Stimulated activated CD4-positive, alpha-beta T cell treated with anti-CD3 and anti-CD28 coated beads, Interleukin-4, amount 100 ng/mL, for 4 hours (primary cell): ENCODE data around the gene SYNE2.

Experiments used
- DNase-seq, 2 experiments: peaks; one replicate each; pipeline ENCODE4 v3.0.0-alpha.2; 2020

The SYNE2 gene

DNA sequence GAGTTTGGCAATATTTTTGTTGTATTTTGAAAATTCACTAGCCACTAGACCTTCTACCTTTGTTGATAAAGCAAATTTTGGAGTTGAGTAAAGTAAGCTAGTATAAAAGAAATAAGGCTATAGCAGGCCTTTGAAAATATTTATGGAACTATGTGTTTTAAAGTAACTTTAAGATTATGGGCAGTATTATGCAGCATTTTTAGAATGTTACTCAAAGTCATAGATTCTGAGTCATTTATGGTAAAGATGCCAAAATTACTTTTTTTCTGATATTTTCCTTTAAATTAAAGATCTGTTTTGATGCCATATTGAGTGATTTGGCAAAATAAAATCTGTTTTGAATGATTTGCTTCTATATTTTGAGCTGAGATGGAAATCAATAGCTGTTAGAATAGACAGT lies 57.2 kb downstream of the SYNE2 start:
- no peak for DNase-seq

DNA sequence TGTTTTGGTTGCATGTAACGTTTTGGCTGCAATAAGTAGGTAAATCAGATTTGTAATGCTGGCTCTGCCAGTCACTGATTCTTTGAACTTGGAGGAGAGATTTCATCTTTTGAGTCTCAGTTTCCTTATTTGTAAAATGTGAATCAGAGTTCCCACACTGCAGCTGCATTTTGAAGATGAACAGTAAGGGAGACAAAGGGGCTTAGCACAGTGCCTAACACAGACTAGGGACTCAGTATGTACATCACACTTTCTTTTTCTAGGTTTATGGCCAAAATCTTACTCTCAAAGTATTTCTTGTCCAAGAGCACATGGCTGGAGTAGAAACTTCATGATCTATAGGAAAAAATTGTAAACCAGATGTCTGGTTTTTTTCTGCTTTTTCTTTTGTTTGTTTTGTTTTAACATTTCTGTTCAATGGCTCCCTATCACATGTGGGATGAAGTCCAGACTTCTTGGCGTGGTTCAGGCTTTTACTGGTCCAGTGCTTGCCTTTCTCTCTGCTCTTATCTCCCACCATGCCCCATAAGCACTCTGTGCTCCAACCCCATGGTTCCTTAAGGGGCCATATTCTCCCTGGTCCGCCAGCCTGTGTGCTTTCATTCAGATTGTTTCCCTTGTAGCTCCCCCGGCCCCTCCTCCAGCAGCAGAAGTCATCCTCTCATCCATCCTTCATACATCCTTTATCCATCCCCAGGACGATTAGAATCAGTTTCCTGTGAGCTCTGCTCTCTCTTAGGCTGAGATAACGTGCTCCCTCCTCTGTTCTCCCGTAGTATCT lies 58.0 kb downstream of the SYNE2 start:
- no peak for DNase-seq

DNA sequence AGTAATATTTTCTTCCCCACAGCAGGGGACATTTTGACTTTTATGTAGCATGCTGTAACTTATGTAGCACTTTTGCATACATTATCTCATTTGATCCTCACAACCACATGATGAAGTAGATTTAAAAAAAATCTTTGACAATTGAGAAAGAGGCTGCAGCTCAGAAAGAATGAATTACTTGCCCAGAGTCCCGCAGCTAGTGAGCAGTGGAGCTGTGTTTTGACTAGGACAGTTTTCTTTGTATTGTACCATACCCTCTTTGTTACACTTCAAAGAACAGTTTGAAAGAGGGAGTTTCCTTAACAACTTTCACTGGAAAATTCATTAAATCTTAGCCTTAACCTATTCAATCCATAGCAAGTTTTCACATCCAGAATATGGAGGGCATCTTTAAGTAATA lies 58.6 kb downstream of the SYNE2 start:
- no peak for DNase-seq

DNA sequence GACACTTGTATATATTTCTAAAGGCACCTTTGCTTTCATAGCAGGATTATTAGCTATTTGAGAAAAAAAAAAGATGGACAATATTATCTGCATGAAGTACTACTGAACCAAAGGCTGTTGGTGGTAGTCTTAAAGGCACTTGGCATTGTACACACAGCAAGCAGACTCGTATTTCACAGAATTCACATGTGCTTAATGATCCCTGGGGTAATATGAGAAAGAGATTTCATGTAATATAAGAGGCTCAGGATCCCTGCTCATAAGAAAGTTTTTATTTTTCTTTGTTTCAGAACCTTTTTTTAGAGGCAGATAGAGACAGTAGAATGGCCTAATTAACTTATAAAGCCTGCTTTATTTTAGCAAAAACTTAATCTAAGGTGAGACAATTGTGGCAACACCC lies 59.5 kb downstream of the SYNE2 start:
- no peak for DNase-seq

DNA sequence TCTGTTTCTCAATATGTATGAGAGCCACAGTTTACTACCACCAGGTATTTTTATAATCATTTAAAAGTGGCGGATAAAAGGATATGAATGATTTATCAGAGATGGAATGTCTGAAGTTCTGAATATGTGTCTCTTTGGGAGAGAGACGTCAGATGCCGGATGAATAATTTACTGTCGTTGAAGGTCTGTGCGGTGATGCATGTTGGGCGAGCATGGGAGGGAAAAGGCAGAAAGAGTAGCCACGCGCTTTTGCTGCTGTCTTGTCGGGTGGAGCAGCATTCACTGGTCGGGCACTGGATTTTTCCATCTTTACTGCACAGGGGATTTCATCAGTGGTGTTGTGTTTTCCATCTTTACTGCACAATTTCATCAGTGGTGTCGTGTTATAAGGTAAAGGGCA lies 65.6 kb downstream of the SYNE2 start:
- no peak for DNase-seq

DNA sequence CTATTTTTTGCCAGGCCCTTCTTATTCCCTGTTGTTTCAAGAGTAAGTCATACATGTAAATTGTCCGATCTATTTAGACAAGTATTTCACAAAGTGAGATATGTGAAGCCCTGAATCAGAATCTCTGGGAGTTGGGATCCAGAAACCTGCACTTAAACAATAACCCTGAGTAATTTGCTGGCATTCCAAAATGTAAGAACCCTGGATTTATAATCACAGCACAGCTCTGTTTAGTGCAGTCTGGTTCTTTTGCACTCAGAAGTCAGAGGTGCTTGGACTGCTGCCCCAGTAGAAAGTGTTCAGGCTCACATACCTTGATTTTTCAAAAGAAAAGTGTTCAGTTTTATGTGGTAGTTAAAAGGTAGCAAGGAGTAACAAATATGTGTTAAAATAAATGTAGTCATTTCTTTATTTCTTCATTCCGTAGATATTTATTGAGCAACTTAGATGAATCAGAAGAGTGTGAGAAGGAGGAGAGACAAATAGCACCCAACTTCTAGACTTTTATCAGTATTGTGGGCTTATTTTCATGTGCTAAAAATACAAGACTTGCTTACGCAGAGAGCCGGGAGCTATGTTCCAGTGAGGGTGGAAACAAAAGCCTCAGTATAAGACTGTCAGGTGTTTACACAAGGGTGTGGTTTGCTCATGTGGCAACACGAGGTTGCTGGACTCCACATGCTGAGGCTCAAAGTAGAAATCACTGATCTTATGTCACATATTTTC lies 70.1 kb downstream of the SYNE2 start:
- no peak for DNase-seq

DNA sequence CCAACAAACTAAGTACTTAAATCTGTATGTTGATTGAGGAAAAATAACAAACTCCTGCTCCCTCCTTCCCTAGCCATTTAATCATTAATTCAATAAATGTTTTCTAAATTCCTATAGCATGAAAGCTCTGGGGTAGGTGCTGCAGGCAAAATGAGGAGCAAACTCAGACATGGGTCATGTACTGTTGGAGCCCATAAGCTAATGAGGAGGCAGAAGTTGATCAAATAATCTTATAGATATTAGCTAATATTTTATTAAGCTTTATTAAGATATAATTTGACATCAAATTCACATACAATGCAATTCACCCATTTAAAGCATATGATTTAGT lies 70.6 kb downstream of the SYNE2 start:
- no peak for DNase-seq

DNA sequence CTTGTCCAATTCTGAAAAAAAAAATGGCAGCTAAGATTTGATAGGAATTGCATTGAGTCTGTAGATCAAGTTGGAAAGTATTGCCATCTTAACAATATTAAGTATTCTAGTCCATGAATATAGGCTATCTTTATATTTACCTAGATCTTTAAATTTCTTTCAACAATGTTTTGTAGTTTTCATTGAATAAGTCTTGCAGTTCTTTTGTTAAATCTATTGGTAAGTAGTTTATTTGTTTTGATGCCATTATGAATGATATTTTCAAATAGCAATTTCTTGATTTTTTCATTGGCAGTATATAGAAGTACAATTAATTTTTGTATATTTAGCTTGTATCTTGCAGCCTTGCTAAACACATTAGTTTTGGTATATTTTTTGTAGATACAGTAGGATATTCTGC lies 71.6 kb downstream of the SYNE2 start:
- DNase-seq, result no peak

DNA sequence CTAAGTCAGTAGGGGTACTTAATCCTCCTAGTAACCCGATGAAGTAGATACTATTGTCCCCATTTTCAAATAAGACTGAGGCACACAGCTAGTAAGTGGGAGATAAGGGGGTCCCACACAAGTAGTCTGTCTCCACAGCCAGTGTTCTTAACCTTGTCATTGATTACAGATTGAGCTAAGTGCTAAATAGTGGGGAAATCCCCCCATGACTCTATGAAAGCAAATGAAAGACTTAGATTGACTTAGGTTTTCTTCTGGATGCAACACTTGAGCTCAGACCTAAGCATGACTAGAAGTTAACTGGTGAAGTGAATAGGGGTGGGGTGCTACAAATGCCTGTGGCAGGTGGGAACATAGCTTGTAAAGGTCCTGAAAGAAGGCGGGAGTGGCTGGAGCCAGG lies 73.8 kb downstream of the SYNE2 start:
- no peak for DNase-seq

DNA sequence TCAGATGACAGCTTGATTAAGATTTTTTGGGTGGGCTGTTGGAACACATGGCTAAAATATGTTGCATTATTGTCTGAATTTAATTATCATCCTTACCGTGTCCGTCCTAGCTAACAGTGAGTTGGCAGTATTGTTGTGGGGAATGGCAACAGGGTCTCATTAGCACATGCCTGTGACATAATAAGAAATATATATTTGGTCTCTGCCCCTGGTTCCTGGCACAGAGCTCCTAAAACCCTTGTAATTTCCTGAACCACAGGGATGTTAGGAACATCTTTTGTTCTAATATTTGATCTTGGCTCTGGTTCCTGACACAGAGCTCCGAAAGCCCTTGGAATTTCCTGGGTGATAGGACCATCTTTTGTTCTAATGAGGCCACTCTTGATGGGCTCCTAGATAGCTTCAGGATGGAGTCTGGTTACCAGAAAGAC lies 76.0 kb downstream of the SYNE2 start:
- DNase-seq, result no peak

DNA sequence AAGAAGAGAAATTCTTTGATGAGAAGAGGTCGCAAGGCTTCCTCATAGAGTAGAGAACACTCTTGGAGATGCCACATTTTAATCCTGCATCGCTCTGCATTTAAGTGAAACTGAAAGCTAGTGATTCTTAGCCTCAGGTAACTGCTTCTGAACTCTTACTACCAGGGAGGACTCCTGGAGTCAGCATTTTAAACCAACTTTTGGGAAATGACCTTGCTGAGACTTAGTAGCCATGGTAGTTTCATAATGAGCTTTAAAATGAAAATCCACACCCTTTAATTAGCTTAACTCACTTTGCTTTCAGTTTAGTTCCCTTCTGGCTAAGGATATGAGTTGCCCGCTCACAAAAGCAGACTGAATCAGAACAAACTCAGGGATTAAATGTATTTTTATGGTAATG lies 80.3 kb downstream of the SYNE2 start:
- no peak for DNase-seq

DNA sequence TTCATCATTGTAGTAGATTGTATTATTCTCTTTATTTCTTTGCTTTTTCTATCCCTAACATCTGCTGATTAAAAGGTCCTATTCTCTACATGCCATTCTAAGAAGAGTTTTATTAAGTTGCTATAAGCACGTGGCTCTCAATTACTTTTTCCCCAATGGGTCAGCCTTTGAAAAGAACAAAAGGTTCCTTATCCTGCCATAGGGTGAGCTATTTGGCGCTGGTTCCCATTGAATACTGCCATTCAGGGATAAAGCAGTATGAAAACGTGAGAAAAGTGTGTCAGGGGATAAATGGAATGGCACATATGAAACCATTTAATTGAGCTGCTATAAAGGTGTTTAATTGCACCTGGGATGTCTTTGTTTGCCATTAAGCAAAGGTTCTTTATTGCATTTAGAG lies 80.9 kb downstream of the SYNE2 start:
- DNase-seq, result no peak

DNA sequence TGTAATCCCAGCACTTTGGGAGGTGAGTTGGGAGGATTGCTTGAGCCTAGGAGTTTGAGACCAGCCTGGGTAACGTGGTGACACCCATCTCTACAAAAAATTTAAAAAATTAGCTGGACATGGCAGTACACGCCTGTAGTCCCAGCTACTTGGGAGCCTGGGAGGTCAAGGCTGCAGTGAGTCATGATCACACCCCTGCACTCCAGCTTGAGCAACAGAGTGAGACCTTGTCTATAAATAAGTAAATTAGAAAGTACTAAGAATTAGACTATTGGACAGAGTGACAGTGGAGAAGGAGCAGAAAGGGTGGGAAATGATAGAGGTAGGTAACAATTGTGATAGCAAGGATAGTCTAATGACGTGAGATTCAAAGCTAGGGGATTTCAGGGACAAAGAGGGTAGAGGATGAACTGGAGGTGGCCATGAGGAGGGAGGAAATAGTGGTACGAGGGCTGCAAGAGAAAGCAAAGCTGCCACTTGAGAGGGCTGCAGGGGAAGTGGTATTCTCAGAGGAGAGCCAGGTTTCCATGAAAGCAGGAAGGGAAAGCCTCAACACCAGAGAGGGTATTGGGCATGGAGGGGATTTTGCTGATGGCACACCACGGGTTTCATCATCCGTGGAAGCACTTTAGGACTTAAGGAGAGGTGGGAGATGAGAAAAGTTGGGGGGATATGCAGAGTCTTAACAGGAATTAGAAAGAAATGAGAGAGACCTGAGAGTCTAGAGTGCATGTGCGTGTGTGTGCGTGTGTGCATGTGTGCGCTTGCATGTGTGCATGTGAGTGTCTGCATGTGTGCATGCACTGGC lies 85.6 kb downstream of the SYNE2 start:
- no peak for DNase-seq

DNA sequence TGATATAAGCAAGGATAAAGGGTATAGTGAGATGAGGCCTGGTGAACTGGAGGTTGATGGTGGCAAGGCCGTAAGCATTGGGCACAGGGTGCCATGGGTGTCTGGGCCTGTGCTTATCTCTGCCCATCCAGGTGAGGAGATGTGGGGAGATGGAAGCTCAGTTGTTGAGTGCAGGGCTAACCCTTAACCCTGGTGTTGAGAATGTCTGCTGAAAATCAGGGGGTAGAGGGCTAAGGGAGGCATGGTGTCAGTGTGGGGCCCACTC lies 86.1 kb downstream of the SYNE2 start:
- DNase-seq, result no peak

DNA sequence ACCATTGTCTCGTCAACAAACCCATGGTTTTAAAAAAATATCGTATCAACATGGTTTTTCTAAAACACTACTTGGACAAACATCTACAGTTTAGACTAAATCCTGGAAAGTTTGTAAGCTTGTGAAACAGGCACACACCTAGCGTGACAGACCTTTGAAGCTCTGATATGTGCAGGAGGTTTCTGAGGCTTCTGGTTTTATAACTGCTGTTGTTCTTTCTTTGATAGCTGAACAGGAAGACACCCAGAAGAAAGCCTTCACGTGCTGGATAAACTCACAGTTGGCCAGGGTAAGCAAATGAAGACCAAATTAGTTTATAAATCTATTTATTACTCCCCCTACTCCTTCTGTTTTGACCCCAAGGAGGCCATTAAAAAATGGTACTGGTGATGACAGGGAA lies 87.6 kb downstream of the SYNE2 start:
- DNase-seq, result no peak

DNA sequence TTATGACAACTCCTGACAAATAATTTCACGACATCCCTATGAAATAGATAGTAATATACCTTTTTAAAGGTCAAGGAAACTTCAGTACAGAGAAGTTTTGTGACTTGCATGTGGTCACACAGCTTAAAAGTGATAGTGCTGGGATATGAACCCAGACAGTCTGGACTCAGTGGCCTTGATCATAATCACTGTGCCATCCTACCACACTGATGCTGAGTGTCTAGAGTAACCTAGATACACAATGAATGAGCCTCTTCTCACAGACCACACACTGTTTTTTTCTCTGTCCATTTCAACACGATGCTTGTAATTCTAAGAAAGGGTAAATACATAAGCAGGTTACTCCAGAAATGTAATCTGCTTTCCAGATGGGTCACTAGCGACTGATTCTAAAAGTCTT lies 88.2 kb downstream of the SYNE2 start:
- no peak for DNase-seq

DNA sequence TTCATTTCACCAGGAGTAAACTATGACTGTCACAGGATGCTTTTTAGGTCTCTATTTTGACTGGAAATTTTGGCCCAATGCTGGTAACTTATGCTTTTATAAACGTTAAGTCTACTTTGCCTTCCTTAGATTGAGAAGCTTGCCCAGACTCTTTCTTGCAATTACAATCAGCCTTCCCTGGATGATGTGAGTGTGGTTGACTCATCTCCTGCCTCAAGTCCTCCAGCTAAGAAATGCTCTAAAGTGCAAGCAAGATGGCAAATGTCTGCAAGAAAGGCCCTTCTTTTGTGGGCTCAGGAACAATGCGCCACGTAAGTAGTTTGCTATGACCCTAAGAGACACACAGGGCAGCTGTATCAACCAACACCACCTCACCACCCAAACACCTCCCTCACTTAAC lies 96.9 kb downstream of the SYNE2 start:
- no peak for DNase-seq

DNA sequence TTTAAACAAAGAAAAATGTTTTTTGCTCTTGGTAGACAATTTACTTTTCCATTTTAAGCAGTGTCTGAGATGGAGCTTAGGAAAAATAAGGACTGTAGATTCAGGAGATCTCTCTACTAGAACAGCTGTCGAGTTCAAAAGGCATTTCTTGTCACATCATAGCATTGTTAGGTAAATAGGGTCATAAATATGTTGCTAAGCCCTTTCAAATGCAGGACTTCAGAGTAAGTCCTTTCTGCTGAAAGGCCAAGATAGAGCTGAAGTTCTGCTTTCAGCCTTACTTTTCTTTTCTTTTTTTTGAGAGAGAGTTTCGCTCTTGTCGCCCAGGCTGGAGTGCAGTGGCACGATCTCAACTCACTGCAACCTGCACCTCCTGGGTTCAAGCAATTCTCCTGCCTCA lies 98.2 kb downstream of the SYNE2 start:
- DNase-seq, result no peak

DNA sequence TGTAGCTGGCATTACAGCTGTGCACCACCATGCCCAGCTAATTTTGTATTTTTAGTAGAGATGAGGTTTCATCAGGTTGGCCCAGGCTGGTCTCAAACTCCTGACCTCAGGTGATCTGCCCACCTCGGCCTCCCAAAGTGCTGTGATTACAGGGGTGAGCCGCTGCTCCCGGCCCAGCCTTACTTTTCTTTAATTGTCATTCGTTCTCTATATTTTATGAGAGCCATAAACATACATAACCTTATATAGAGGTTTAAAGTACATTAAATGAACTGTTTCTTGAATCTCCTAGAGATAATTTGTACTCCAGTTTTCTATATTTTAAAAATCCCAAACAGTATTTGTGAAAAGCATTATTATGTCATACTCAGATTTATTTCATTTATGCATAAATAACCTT lies 98.6 kb downstream of the SYNE2 start:
- DNase-seq, result no peak

DNA sequence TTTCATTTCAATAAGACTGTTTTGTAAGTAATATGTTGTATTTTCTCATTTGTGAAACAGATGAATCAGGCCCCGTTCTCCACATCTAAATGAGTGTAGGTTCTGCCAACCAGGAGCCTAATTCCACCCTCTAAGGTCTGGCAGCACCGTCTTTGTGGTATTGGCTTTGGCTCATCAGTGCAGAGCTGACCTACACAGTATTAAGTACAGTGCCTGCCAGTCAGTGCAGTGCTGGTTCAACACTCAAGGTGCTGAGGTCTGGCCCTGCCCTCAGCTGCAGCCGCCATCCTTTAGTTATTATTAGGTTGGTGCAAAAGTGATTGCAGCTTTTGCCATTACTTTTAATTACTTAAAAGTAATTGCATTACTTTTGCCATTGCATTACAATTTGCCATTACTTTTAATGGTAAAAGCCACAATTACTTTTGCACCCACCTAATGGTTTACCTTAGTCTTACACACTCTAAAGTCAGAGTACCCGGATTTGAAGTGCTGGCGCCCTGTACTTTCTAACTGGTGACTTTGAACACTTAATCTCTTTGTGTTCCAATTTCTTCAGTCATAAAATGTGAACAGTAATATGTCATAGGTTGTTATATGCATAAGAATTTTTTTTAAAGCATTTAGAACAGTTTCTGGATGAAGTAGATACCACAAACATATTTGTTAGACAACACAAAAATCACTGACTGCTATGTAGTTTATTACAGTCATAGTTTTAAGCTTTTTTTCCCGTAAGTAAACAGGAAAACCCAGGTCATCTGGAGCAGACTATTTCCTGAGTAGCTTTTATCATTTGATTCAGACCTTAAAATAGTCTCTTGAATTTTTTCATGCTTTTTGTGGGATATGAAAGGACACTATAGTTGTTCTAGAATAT lies 99.5 kb downstream of the SYNE2 start:
- no peak for DNase-seq

DNA sequence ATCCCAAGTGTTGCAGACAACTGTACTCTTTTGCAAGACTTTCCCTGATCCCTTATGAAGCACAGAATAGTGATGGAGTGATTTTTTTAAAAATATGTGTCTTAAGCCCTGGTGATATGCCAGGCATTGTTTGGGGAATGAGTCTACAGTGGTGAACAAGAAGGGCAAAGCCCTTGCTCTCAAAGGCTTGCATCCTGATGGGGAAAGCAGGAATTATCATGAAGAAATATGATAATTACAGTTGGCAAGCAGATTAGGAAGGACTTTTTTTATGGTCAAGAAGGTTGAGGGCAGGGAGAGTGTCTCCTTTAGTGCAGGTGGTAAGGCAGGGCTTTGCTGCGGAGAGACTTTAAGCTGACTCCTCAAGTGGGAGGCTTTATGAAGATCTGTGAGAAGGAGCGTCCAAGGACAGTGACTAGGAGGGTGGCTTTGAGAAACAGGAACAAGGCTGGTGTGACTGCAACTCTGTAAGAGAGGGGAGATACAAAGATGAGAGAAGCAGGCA lies 100.2 kb downstream of the SYNE2 start:
- no peak for DNase-seq

DNA sequence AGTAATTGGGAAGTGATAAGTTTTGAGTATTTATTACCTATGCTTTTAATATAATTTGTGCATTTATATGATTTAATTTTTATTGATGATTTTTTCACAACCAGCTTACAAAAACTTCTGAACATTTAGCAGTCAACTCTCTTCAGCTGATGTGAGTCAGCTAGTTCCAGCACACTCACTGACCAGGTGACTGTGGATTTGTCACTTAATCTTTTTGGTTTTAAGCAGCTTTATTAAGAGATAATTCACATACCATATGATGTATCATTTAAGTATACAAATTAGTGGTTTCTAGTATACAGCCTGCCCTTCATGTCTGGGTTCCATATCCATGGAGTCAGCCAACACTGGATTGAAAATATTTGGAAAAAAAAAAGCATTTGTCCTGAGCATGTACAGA lies 103.5 kb downstream of the SYNE2 start:
- DNase-seq, result no peak

DNA sequence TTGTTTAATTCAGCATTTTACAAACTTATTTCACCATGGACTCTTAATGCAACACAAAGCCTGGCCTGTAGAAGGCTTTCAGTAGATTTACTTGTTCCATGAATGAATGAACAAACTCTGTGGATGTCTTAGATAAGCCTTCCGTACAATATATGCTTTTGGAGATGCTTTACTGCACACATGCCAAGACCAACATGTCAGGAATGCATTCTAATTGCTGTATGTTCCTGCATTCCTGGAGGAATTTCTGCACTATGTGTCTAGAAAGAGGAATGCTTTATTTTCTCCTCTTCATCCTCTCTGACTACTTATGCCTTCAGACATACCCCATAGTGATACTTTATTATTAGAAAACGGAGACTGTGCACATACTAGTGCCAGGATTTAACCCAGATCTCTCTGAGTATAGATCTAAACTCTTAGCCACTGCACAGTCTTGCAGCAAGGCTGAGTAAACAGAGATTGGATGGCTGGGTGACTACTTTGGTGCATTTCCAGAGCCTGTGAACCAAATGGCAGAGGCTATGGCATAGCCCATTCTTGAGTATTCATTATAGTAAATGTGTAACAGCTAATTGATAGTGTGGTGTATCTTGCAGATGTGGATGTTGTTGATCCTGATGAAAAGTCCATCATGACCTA lies 108.2 kb downstream of the SYNE2 start:
- no peak for DNase-seq
